Measurements from ENCODE around the gene FZD10.

Gene FZD10

GRCh38 chr12:130179191-130179590 lies 16.9 kb downstream of the FZD10 start:
- Histone ChIP-seq H3K36me3 (no peaks in the 10 kb centered on the region), H3K4me1 (no peaks in the 10 kb centered on the region), H3K27me3 (peaks cover 0 to 22% of the 10 kb centered on the region in 2 donors), H3K4me3 (no peak overlapping the region), H3K27ac (no peak overlapping the region), H3K9me3 (peaks cover 0 to 23% (median 8%) of the 10 kb centered on the region in 3 donors)
- DNase-seq = no peak
- intact Hi-C loops (cut with DNase I; ENCODE audit: low total_unique reads) = no loop called here
- TF ChIP-seq CTCF (IDR thresholded peaks at IDR 0.05) = no peak

- peaks cover 0 to 23% (median 8%) of the 10 kb centered on the region in 3 donors for H3K9me3 ChIP-seq
- no peak for TF ChIP-seq CTCF (IDR thresholded peaks at IDR 0.05)
- intact Hi-C loops (cut with DNase I; ENCODE audit: low total_unique reads) = no loop called here
- H3K4me3 ChIP-seq = no peak overlapping the region
- peaks cover 0 to 24% of the 10 kb centered on the region in 2 donors for H3K27me3 ChIP-seq
- DNase-seq = no peak
- no peaks in the 10 kb centered on the region for H3K4me1 ChIP-seq
- H3K27ac ChIP-seq = no peak overlapping the region
- H3K36me3 ChIP-seq = no peaks in the 10 kb centered on the region
These were observed 17.4 kb downstream of the FZD10 start for GRCh38 chr12:130179621-130180020.

- Histone ChIP-seq H3K36me3 (no peaks in the 10 kb centered on the region), H3K9me3 (peaks cover 0 to 22% (median 3%) of the 10 kb centered on the region in 3 donors), H3K4me1 (no peaks in the 10 kb centered on the region), H3K4me3 (no peak overlapping the region), H3K27ac (no peak overlapping the region), H3K27me3 (peaks cover 0 to 21% of the 10 kb centered on the region in 2 donors)
- TF ChIP-seq CTCF (IDR thresholded peaks at IDR 0.05) = no peak
- intact Hi-C loops (cut with DNase I; ENCODE audit: low total_unique reads) = no loop called here
- no peak for DNase-seq
These were observed 18.9 kb downstream of the FZD10 start for GRCh38 chr12:130181211-130181610.

GRCh38 chr12:130183585-130184370 lies 21.5 kb downstream of the FZD10 start:
- H3K27me3 ChIP-seq = peaks cover 0 to 9% of the 10 kb centered on the region in 2 donors
- no peaks in the 10 kb centered on the region for H3K36me3 ChIP-seq
- H3K27ac ChIP-seq = no peak overlapping the region
- H3K4me1 ChIP-seq = no peaks in the 10 kb centered on the region
- DNase-seq = no peak
- H3K9me3 ChIP-seq = peaks cover 0 to 11% (median 0%) of the 10 kb centered on the region in 3 donors
- TF ChIP-seq CTCF (IDR thresholded peaks at IDR 0.05) = no peak
- intact Hi-C loops (cut with DNase I; ENCODE audit: low total_unique reads) = no loop called here
- H3K4me3 ChIP-seq = no peak overlapping the region

- intact Hi-C loops (cut with DNase I; ENCODE audit: low total_unique reads) = no loop called here
- no peak for DNase-seq
- peaks cover 0 to 11% (median 0%) of the 10 kb centered on the region in 3 donors for H3K9me3 ChIP-seq
- H3K4me1 ChIP-seq = no peaks in the 10 kb centered on the region
- no peaks in the 10 kb centered on the region for H3K36me3 ChIP-seq
- H3K27me3 ChIP-seq = peaks cover 0 to 9% of the 10 kb centered on the region in 2 donors
- H3K4me3 ChIP-seq = no peak overlapping the region
- no peak overlapping the region for H3K27ac ChIP-seq
- TF ChIP-seq CTCF (IDR thresholded peaks at IDR 0.05) = no peak
These were observed 22.3 kb downstream of the FZD10 start for GRCh38 chr12:130184404-130185090.

Measured in tibial artery (tissue), 4 donors.